ENCODE measurements around the gene CSMD2.

GRCh38 chr1:33818071-33818470, 347.0 kb downstream of the CSMD2 start:
- no peak for TF ChIP-seq YY1 (IDR thresholded peaks at IDR 0.05; ENCODE audit: insufficient read depth, insufficient read length)
- no peak for TF ChIP-seq SUZ12 (IDR thresholded peaks at IDR 0.05; ENCODE audit: extremely low read depth, insufficient read depth, insufficient read length)

All from NT2/D1 (cell line).